Lung microvascular endothelial cell (primary cell): Measurements from ENCODE around the gene CLSTN2. TPM values are rescaled to one million over a fixed set of nuclear protein-coding genes. Genes with fewer than 3 reads are reported as not detected.

ENCODE experiments used
- DNase-seq, 2 donors: peaks; one replicate each; pipeline versions ENCODE4 v3.0.0 to v3.0.0-alpha.2; 2010; ENCODE audit warnings: low read depth in 2 of 2
- total RNA-seq: library from RNA; depleted of rRNA; stranded (reverse); fragments of >200 nt; gene quantifications from 2 replicates; pipeline ENCODE4 v1.2.1, GENCODE V29; 2014

CLSTN2 gene
- total RNA-seq, 1 donor from 2014 or later = 0.20 TPM

DNA sequence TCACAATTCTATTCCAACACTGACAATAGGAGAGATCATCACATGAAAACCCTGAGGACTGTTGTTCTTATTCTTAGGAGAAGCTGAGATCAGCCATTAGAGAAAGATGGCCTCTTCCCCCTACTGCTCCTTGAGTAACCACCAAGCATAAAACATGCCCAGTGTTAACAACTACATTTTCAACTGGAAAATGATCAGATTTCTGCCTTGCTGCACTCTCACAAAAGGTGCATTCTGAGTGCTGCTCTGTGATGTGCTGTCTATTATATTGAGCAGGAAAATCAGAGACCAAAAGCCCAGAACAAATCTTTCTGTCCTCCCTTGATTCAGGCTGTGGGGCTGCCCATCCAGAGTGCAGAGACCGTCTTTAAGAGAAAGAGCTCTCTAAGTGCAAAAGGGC, 438.2 kb downstream of the CLSTN2 start:
- DNase-seq = no peak

DNA sequence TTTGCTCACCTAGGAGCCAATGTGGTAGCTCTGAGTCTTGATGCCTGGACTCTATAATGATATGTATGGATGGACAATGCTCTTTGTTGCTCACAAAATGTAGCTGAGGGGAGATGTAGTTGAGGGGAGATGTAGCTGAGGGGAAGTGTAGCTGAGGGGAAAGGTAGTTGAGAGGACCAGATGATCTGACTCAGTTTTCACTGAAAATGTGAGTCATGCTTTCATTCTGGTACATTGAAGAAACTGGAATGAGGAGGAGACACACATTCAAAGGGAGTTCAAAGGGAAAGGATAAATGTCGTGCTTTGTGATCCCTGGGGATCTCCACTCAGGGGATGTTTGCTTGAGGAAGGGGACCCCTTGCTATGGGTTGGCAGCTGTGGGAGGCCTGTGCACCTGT, 440.0 kb downstream of the CLSTN2 start:
- DNase-seq = no peak

DNA sequence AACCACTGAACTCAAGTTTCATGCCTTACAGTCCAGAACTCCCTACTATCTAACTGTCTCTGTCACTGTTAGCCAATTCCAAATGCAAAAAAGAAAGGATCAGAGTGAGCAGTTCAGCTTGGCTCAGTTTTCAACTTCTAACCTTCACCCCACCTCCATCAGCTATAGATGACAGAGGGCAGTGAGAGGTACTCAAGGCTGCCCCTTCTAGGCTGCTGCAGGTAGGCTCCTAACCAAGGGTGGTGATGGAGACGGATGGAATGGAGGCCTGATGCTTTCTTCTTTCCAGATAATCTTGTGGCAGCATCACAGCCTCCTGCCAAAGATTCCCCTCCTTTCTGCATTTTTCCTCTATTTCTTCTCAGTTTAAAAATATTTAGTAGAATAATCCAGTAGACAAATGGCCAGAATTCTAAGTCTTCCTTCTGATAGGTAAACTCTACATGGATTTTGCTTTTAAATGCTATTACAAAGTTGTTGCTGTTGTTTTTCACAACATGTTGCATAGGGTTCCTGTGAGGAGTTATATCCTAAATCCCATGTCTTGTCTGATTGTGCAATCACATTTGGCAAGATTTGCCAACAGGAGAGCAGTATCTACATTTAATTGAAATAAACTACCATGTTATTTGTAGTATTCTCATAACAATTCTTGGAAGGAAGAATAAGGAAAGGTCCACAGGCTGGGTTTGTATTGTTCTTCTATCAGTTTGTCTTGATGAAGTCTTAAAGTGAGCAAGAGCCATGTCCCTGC, 441.3 kb downstream of the CLSTN2 start:
- no peak for DNase-seq

DNA sequence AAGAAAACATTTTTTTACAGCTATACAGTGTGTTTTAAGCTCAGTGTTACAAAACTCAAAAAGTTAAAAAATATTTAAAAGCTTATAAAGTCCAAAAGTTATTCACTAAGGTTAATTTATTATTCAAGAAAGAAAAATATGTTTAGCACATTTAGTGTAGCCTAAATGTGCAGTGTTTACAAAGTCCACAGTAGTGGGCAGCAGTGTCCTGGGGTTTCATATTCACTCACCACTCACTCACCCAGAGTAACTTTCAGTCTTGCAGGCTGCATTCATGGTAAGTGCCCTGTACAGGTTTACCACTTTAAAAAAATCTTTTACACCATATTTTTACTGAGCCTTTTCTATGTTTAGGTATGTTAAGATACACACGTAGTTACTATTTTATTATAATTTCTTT, 442.7 kb downstream of the CLSTN2 start:
- DNase-seq = peak in 1 of 2 donors; percentile 5

DNA sequence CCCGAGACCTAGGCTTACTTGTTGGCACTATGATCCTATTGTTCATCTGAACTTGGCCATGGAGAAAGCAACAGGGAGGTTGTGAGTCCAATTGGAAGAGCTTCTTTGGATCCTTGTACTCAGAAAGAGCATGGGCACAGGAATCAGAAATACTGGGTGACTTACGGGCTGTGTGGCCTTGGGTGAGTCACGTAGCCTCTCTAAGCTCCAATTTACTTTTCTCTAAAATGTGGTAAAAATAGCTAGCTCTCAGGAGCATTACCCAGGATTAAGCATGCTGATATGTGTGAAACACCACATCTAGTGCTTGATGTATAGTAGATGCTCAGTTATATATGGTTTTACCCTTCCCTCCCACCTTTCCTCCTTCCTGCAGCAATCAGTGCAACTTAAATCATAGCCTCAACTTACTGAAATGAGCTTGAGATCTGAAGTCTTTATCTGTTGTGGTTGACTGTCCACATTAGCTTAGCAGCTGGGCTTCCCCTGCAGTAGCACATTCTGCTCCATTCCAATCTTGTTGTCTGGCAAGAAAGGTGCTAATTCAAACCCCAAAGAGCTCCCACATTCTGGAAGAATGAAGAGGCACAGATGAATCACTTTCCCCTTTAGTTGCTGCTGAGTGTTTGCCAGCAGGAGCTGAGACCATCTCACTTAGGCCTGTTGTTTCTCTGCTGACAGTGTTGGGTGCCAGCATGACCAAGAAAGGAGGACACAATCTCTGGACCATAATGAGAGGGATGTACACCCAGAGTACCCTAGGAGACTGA, 443.8 kb downstream of the CLSTN2 start:
- DNase-seq = no peak

DNA sequence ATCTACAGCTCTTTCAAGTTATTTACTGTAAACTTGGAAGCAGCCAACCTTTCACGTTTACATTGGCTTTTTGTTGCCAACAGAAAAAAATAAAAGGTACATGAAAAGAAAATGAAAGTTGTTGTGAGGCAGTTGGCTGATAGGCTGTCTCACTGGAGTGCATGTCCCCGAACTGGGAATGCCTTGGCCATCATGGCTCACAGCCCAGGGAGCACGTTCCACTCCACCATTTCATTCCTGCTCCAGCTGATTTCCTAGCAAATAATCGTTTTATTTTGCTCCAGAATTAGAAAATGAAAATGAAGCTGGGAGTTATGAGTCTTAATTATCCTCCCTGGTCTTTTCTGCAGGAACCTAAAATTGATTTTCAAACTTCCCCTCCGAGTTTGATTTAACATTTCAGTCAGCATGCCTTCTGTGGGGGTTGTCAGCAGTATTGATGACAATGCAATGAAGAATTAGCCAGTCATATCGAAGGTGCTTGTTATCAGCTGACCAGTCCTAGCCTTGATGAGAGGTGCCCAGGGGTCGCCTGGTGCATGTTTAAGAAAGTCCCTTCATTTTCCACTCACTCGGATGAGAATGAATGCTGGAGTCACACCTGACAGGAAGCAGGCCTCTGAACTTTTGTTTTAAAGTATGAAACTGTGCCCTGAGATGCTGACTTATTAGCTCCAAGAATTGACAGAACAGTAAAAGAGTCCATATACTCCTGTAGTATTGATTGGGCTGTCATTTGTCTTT, 449.2 kb downstream of the CLSTN2 start:
- no peak for DNase-seq

DNA sequence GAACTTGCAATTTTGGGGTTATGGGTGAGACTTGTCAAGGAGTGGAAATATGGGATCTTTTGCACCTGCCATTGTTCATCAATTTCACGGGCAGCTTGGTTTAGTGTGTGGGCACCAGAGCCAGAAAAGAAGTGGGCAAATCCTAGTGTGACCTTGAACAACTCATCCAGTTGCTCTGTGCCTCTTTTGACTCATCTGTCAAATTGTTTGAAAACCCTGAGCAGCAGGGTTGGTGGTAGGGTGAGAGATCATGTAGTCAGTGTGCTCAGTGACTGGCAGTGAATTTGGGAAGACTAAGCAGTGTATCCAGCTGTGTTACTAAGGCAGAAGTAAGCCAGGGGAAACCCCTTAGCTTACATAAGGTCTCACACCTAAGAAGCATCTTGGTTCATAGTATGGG, 449.9 kb downstream of the CLSTN2 start:
- DNase-seq = no peak

DNA sequence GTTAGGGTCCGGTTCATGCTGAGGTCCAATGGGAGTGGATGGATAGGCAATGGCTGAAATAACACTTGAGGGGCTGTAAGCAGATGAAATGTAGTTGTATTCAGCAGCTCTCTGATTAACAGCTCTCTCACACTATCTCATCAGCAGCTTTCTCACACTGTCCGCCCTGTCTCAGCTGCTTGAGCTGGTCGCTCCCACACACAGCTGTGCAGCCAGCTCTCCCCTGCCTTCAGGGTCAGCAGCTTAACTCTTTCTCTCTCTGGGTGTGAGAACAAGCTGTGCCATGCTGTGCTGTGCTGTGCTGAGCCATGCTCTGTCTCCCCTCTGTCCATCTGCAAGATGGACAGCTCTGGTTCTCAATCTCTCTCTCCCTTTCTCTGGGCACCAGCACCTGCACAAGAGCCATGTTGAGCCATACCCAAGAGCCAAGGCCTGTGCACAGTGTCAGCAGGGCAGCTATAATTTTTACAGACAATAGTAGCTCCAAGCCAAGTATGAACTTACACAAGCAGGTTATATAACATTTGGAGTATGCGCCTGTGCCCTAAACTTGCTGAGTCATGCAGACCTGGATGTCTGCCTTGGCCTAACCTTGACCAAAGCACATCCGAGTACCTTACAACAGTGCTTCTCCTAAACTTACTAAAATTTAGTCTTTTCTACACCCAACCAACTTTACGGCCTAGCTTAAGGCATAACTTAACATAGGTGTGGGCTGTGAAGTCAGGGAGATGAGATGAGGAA, 451.5 kb downstream of the CLSTN2 start:
- DNase-seq = no peak

DNA sequence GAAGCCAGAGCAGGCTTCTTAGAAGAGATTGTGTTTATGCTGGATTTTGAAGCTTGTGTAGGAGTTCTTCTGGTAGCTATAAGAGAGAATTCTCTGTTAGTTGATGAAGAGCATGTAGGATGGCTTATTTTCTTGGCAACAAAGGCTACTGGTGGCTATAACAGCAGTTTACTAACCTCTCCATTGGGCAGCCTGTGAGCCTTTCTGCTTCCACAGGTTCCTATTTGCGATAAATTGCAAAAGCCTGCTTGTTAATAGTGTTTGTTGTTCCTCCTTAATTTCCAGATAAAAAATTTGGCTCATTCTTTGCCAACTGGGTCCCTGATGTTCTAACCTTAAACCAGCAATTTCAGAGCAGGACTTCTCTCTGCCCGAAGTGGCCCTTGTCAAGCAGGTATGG, 452.3 kb downstream of the CLSTN2 start:
- DNase-seq = no peak

DNA sequence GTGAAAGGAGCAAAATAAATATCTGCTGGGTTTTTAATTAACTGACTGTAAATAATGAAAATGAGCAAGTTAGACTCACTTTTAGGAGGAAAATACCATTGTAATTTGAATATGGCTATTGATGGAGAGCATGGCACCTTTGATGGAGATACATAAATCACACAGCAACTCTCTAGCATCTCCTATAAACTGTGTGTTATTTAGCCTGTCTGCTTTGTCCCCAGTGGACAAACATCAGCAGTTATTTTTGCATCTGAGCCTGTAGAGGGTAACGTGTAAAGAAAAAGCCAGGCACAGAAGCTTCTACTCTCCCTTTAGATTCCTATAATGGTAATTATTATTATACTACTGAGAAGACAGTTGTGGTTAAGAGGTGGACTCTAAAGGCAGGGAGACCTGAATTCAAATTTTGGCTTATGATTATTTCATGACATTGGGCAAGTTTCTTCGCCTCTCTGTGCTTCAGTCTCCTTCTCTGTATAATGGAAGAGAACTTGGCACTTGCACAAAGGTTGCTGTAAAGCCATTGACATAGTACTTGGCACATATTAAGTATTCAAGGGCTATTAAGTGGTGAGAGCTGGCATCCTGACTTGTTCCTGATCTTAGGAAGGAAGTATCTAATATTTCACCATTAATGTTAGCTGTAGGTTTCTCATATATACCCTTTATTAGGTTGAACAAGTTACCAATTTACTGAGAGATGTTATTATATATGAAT, 453.4 kb downstream of the CLSTN2 start:
- DNase-seq = no peak

DNA sequence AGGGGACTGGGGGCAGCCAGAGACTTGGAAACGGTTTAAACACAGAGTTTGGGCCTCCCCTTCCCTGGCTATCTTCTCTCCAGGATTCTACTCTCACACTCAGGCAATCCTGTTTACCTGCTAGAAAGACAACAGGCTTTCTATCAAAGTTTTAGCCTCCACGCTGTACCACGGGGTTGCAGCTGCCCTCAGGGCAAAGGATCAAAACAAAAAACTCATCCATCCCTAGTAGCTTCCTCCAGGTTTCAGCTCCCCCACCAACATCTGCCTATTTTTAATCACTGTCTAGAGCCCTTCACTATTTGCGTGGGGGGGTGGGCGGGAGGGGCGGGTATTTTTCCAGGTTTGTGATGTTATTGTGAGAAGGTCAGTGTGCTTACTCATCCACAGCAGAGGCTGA, 456.1 kb downstream of the CLSTN2 start:
- no peak for DNase-seq

DNA sequence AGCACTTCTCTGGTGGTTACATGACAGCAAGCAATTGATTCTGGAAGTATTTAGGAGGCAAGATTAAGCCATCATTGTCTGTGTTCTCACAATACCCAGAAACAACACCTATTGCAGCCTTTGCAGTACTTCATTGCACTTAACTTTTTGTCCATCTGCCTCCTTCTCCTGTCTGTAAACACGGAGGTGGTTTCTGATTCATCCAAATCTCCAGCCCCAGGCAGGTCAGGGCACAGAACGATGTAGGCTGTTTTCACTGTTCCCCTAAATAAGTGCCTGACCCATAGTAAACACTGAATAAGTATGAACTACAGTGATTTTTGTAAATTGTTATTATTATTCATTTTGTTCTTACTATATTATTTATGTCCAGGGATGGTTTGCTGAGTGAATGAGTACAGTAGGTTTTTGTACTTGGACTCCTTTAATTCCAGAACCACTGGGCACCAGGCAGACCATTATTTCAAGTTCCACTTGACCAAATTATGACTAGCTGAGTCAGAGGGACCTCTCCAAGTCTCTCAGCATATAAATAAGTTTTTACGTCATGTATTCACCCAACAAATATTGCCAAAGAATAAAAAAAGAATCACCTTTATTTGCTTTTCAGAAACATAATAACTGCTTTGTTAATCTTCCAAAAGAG, 459.6 kb downstream of the CLSTN2 start:
- DNase-seq = no peak

DNA sequence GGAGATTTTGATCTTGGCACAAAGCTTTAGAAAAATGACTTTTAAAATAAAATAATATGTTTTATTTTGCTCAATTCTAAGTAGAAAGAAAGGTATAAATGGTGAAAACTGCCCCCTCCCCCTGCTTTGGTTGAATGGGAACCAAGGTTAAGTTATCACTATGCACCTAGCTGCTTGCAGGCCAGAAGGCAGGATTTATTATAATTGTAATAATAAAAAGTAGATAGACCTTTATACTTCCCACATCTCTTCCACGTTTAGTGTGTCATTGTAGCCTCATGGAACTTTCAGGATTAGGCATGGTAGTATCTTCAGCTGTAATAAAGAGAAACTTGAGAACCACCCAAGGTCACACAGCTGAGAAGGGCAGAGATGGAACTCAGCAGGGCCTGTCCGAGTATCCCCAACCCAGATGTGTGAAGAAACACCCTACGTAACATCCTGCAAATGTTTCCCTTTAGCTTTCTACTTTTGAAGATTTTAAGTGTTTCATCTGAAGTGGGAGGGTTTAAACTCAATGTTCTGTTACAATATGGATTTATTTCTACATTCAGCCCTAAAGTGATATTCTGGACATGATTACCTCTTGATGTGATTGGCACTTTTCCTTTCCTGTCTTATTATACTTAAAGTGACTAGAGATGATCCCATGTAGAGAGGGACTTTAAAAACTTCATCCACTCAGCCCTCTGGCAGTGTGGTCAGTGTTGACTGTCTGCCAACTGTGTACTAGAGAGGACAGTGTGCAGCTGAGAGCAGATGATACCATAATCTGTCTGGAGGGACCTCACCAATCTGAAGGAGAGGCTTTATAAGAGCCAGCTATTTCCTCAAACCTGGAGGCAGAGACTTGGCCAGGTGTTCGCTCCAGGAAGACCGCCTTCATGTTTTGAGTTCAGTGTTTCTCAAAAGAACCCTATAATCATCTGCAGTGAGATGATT, 460.4 kb downstream of the CLSTN2 start:
- no peak for DNase-seq

DNA sequence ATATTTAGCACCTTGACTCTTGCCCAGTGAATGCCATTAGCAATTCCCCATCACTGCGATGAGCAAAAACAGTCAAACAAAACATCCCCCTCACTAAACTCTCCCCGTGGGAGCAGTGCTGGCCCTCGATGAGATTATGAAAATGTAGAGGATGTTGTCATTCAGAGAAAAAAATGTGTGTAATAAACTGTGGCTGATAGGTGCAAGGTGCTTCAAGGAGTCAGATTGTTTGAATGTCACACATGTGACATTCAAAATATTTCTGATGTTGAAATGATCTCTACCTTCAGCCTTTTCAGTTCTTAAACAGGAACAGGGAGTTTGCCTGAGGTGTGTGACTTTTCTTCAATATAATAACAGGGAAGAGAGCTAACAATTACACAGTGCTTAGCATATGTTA, 461.1 kb downstream of the CLSTN2 start:
- DNase-seq = no peak

DNA sequence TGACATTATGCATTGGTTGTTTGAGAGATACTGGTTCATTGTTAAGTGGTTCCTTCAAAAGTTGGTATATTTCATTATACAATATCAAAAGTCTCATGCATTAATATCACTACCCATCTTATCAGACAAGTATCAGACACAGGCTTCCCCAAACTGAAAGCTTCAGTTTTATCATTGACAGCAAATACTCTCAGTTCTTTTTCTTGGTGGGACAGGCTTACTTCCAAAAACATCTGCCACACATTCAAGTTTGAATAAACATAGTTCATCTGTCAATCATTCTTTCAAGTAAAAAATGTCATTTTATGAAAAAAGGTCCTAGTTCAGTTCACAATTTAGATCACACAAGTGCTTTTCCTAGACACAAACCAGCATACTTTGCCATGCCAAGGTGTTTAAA, 462.9 kb downstream of the CLSTN2 start:
- no peak for DNase-seq

DNA sequence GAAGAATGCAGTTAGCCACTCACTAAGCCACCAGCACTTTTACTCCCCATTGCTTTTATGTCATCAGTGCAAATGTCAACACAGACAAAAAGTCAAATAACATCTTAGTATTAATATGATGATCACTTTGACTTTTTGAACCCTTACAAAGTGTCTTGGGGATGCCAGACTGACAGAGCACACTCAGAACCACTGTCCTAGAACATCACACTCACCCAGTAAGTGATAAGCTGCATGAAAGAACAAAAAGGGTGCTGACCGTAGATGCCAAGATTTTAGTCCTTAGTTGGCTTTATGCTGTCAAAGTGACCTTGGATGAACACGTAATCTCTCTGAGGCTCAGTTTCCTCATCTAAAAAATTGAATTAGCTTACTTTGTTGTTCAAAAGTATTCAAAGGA, 463.4 kb downstream of the CLSTN2 start:
- DNase-seq = no peak

DNA sequence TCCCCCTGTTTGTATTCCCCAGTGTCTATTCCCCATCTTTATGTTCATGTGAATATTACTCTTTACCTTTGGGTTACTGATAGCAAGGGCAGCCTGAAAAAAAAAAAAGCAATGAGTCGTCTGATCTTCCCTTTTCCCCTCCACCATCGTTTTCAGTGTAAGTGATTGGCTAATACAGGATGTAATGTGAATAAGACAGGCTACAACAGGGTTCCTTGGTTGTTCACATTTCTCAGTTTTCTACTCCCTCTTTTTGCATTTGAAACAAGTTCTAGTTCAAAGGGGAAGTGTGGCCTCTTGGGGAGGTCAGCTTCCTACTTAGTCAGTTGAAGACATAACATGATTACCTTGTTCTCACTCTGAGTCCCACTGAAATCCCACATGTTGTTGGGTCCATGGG, 464.9 kb downstream of the CLSTN2 start:
- DNase-seq = no peak

DNA sequence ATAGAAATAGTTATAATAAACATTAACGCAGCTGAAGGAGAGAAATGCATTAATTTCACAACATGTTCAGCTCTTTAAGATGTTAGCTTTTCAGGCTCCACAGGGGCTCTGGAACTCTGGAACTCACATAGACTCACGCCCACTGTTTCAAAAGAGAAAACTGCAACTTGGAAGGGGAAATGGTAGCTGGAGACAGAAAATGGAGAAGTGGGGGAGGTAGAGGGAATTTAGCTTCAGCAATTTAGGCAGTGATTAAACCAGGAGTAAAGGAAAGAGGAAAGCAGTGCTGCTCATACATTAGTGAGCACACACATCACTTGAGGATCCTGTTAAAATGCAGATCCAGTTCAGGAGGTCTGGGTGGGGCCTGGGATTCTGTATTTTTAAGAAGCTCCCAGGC, 468.1 kb downstream of the CLSTN2 start:
- no peak for DNase-seq

DNA sequence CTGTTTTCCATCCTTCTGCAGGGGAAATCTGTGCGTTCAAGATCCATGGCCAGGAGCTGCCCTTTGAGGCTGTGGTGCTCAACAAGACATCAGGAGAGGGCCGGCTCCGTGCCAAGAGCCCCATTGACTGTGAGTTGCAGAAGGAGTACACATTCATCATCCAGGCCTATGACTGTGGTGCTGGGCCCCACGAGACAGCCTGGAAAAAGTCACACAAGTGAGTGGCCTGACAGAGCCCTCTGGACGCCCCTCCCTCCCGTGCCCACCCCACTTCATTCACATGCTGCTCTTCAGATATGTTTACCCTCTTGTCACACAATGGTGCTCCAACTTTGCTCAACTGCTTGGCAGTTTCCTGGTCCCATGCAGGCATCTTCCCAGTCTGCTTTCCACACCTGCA, 468.6 kb downstream of the CLSTN2 start:
- no peak for DNase-seq
